C4-2B (cell line): Measurements from ENCODE around the gene C1orf21.

ENCODE experiments used
- H3K27ac ChIP-seq: fragments of 450-650 bp; 2 replicates; pipeline ENCODE4 v1.5.1; 2017
- CTCF ChIP-seq: fragments of 450-650 bp; conservative IDR thresholded peaks from 2 replicates; pipeline ENCODE4 v1.5.1; 2017; ENCODE audit warnings: mild to moderate bottlenecking
- ZFX ChIP-seq: fragments of 450-650 bp; IDR thresholded peaks from 2 replicates; pipeline ENCODE4 v1.6.1; 2017

Gene C1orf21

GRCh38 chr1:184506481-184506880, 119.7 kb downstream of the C1orf21 start:
- no peak for TF ChIP-seq ZFX
- no peak overlapping the region for H3K27ac ChIP-seq

- H3K27ac ChIP-seq: no peak overlapping the region
- no peak for TF ChIP-seq ZFX
- TF ChIP-seq CTCF: no peak
Observed at GRCh38 chr1:184507165-184507564, 120.3 kb downstream of the C1orf21 start.

DNA sequence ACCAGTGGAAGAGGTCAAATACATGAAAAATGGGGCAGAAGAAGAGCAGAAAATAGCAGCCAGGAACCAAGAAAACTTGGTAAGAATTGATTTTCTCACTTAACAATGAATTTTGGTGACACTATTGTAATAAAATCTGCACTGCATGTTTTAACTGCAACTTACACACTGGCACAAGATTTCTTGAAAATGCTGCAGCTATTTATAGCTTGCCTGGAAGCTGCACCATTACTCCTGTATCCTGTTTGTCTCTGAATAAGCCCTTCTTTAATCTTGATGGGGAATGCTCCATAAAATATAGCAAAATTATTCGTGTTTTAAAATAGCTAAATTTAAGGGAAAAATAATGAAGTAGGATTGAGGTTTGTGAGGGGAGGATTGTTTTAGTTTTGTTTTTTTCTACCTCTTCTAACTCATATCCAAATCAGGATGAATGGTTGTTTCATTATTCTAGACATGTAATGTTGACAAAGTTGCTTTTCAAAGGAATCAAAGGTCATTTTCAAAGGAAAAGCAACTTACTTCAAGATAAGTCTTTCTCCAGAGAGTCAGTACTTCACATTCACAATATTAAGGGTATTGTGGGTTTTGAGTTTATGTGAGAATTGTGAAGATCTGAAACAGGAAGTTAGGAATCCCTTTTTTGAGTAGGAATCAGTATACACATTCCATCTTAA, 120.9 kb downstream of the C1orf21 start:
- H3K27ac ChIP-seq: no peak overlapping the region

DNA sequence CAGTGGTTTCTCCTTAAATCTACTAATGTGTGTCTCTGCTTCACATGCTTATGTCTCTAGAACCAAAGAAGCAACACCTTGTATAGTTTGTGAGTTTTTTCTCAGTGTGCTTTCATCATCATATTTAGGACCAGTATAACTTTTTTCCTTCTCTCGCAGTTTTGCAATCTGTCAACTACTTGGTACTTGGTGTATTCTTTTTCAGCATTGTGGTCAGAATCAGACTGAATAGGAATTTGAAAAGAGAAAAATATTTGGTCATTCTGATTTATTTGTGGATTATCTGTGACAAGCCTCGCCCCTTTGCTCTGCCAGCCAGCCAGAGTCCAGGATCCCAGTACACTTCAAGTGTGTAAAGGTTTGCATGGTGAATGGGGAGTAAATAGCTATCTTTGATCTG, 122.3 kb downstream of the C1orf21 start:
- H3K27ac ChIP-seq: no peak overlapping the region

More for the DNA sequence above, 120.9 kb downstream of the C1orf21 start:
- no peak for TF ChIP-seq ZFX
- no peak for TF ChIP-seq CTCF

DNA sequence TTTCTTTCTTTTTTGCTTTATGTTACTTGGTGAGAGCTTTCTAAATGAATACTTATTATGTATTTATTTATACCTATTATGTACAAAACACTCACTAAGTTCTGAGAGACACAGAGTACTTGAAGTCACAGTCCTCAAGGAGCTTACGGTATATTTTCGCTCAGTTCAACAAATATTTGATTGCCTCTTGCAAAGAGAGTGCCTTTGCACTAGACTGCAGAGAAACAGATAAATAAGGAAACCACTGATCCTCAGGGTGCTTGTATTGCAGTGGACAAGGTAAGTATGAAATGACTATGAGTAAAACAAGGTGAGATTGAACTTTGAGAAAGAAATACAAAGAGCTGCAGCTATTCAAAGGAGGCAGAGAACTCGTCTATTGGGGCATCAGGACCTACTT, 123.3 kb downstream of the C1orf21 start:
- TF ChIP-seq ZFX (no peak), CTCF (no peak)
- no peak overlapping the region for H3K27ac ChIP-seq

More for the DNA sequence above, 122.3 kb downstream of the C1orf21 start:
- TF ChIP-seq ZFX (no peak), CTCF (no peak)

DNA sequence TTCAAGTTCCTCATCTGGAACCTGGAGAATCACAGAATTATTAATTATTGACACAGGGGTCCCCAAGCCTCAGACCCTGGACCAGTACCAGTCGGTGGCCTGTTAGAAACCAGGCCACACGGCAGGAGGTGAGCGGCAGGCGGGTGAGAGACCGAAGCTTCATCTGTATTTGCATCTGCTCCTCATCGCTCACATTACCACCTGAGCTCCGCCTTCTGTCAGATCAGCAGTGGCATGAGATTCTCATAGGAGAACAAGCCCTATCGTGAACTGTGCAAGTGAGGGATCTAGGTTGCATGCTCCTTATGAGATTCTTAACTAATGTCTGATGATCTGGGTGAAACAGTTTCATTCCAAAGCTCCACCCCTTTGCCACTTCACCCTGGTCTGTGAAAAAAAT, 125.9 kb downstream of the C1orf21 start:
- no peak overlapping the region for H3K27ac ChIP-seq

DNA sequence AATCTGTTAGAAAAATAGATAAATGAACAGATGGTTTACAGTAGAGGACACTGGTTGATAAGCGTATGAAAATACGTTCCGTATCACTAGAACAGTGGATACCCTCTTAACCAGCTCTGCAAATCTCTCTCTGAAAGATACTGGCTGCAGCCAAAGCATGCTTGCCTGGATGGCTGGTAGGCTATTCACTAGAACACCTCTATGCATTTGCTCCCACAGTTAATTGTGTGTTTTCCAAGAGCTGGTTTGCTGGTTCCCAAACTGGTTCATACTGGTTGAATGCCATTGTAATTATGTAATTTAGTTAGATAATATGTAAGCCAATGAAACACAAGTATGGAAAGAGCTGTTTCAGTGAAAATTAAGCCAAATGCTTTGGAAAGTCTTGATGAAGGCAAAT, 126.6 kb downstream of the C1orf21 start:
- no peak for TF ChIP-seq ZFX
- no peak overlapping the region for H3K27ac ChIP-seq

More for the DNA sequence above, 125.9 kb downstream of the C1orf21 start:
- TF ChIP-seq ZFX (no peak), CTCF (no peak)

- H3K27ac ChIP-seq: no peak overlapping the region
- no peak for TF ChIP-seq ZFX
- TF ChIP-seq CTCF: no peak
Observed at GRCh38 chr1:184513966-184514365, 127.1 kb downstream of the C1orf21 start.
